HG03378 (cell line): ENCODE results near the gene TGFBR3.

Experiments used
- ATAC-seq: cut with Tn5 transposase; IDR thresholded peaks from one replicate; pipeline ENCODE4 v1.9.1; 2021; ENCODE audit warnings: mild to moderate bottlenecking, moderate library complexity; ENCODE audit not compliant: unreplicated experiment

TGFBR3 gene

GRCh38 chr1:91827459-91828321, 58.3 kb downstream of the TGFBR3 start:
- no peak for ATAC-seq

- no peak for ATAC-seq
Measured at GRCh38 chr1:91827087-91827458, 58.9 kb downstream of the TGFBR3 start.

- ATAC-seq, result no peak
Measured at GRCh38 chr1:91826649-91827048, 59.3 kb downstream of the TGFBR3 start.

GRCh38 chr1:91826248-91826647, 59.7 kb downstream of the TGFBR3 start:
- no peak for ATAC-seq

- ATAC-seq, result no peak
Measured at GRCh38 chr1:91821126-91821868, 64.7 kb downstream of the TGFBR3 start.

- no peak for ATAC-seq
Measured at GRCh38 chr1:91819038-91819788, 66.7 kb downstream of the TGFBR3 start.

GRCh38 chr1:91818713-91818975, 67.3 kb downstream of the TGFBR3 start:
- no peak for ATAC-seq

GRCh38 chr1:91817211-91817905, 68.6 kb downstream of the TGFBR3 start:
- ATAC-seq, result no peak

- no peak for ATAC-seq
Measured at GRCh38 chr1:91816031-91816430, 69.9 kb downstream of the TGFBR3 start.

- ATAC-seq, result no peak
Measured at GRCh38 chr1:91814448-91814847, 71.5 kb downstream of the TGFBR3 start.

- no peak for ATAC-seq
Measured at GRCh38 chr1:91813813-91814212, 72.1 kb downstream of the TGFBR3 start.

- no peak for ATAC-seq
Measured at GRCh38 chr1:91811363-91812025, 74.5 kb downstream of the TGFBR3 start.

GRCh38 chr1:91809317-91809716, 76.6 kb downstream of the TGFBR3 start:
- no peak for ATAC-seq

GRCh38 chr1:91807921-91808620, 77.9 kb downstream of the TGFBR3 start:
- ATAC-seq, result no peak

GRCh38 chr1:91806769-91807700, 78.9 kb downstream of the TGFBR3 start:
- no peak for ATAC-seq

GRCh38 chr1:91806181-91806768, 79.7 kb downstream of the TGFBR3 start:
- no peak for ATAC-seq

GRCh38 chr1:91805311-91805801, 80.6 kb downstream of the TGFBR3 start:
- no peak for ATAC-seq

GRCh38 chr1:91804546-91805023, 81.4 kb downstream of the TGFBR3 start:
- ATAC-seq, result peak; percentile 2
